ENCODE results near the gene FHL1.
"Not testable (repeated sequence)": the region's sequence is repeated elsewhere in the genome, so short reads cannot be mapped to it uniquely, and the experiment has no call there.

FHL1 gene

GRCh38 chrX:136147315-136147901 is at the start of gene FHL1:
TSS of gene FHL1 (plus strand) at chrX:136147533.
- in situ Hi-C loops (cut with HindIII; ENCODE audit: low pct_unique_long_range_greater_than_20kb, low sequenced_read_pairs): no loop called here
- no peak for TF ChIP-seq JUND (IDR thresholded peaks at IDR 0.05; ENCODE audit: low read depth)
- no peak for DNase-seq (ENCODE audit: low read depth in 1 of 2, low spot score in 1 of 2)

DNA sequence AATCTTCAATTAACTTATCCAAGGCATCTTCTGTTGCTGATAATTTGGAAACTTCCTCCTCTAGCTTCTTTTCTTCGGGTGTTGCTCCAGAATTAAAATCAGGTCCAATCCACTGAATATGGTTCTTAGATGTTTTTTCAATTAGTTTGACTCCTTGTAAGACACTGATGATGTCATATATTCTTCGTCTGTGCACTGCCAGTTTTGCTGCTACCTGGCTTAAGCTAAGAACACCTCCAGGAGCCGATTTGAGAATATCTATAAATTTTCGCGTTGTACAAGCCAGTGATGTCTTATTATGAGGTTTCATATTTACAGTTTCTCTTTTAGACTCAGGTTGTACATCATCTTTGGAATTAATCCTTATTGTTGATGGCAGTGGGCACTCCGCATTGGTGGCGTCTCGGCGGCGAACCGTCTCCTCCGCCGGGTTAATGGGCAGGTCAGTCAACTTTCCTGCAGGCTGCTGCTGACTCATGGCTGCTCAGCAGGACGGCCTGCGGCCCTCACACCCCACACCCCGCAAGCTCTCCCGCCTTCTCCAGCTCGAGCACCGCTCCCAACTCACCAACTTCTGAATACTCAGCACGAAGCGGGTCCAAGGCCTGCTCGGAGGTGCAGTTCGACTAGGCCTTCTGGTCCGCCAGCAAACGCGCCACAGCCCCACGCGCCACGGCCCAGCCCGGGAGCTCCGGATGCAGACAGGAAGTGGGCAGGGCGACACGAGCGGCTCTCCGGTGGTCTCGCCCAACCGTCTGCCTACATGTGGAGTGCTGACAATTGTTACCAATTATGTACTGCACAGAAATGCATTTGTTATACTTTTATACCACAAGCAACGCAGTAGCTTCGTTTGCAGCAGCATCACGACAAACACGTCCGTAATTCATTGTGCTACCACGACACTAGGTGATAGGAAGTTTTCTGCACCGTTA is 49.2 kb upstream of the FHL1 start:
- TF ChIP-seq JUND (IDR thresholded peaks at IDR 0.05; ENCODE audit: low read depth): no peak
- DNase-seq (ENCODE audit: low read depth in 1 of 2, low spot score in 1 of 2): no peak
- in situ Hi-C loops (cut with HindIII; ENCODE audit: low pct_unique_long_range_greater_than_20kb, low sequenced_read_pairs): no loop called here

GRCh38 chrX:136104936-136105335 is 42.4 kb upstream of the FHL1 start:
- no peak for TF ChIP-seq JUND (IDR thresholded peaks at IDR 0.05; ENCODE audit: low read depth)
- in situ Hi-C loops (cut with HindIII; ENCODE audit: low pct_unique_long_range_greater_than_20kb, low sequenced_read_pairs): no loop called here
- DNase-seq (ENCODE audit: low read depth in 1 of 2, low spot score in 1 of 2): no peak

DNA sequence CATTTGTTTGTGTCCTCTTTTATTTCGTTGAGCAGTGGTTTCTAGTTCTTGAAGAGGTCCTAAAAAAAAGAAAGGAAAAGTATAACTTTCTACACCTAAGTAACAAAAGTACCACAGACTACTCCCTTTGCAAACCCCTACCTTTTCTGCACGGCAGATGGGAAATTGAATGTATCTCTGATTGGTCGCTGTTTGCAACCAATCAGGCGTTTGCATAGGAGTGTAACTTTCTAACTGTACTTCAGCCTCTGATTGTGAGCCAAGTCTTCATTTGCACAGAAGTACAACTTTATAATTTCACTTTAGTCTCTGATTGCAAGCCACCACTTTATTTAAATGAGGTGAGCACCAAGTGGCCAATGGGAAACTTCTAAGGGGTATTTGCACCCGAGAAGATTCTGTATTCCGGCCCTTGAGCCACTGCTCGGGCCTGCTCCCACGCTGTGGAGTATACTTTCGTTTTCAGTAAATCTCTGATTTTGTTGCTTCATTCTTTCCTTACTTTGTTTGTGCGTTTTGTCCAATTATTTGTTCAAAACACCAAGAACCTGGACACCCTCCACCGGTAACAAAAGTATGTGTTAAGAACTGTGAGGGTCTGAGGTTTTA is 40.3 kb upstream of the FHL1 start:
- in situ Hi-C loops (cut with HindIII; ENCODE audit: low pct_unique_long_range_greater_than_20kb, low sequenced_read_pairs): no loop called here

DNA sequence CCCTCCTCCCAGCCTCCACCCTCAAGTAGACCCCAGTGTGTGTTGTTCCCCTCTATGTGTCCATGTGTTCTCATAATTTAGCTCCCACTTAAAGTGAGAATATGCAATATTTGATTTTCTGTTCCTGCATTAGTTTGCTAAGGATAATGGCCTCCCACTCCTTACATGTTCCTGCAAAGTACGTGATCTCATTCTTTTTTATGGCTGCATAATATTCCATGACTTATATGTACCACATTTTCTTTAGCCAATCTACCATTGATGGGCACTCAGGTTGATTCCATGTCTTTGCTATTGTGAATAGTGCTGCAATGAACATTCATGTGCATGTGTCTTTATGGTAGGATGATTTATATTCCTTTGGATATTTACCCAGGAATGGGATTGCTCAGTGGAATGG is 38.4 kb upstream of the FHL1 start:
- DNase-seq (ENCODE audit: low read depth in 1 of 2, low spot score in 1 of 2); in situ Hi-C loops (cut with HindIII; ENCODE audit: low pct_unique_long_range_greater_than_20kb, low sequenced_read_pairs): not testable (repeated sequence)

More for the DNA sequence above, 40.3 kb upstream of the FHL1 start:
- DNase-seq (ENCODE audit: low read depth in 1 of 2, low spot score in 1 of 2): peak in 1 of 2 experiments; percentile 1
- no peak for TF ChIP-seq JUND (IDR thresholded peaks at IDR 0.05; ENCODE audit: low read depth)

- no peak for DNase-seq (ENCODE audit: low read depth in 1 of 2, low spot score in 1 of 2)
- in situ Hi-C loops (cut with HindIII; ENCODE audit: low pct_unique_long_range_greater_than_20kb, low sequenced_read_pairs): no loop called here
- no peak for TF ChIP-seq JUND (IDR thresholded peaks at IDR 0.05; ENCODE audit: low read depth)
Observed at GRCh38 chrX:136112286-136112685, 35.0 kb upstream of the FHL1 start.

- in situ Hi-C loops (cut with HindIII; ENCODE audit: low pct_unique_long_range_greater_than_20kb, low sequenced_read_pairs): no loop called here
- no peak for DNase-seq (ENCODE audit: low read depth in 1 of 2, low spot score in 1 of 2)
- TF ChIP-seq JUND (IDR thresholded peaks at IDR 0.05; ENCODE audit: low read depth): no peak
Observed at GRCh38 chrX:136112778-136113177, 34.6 kb upstream of the FHL1 start.

DNA sequence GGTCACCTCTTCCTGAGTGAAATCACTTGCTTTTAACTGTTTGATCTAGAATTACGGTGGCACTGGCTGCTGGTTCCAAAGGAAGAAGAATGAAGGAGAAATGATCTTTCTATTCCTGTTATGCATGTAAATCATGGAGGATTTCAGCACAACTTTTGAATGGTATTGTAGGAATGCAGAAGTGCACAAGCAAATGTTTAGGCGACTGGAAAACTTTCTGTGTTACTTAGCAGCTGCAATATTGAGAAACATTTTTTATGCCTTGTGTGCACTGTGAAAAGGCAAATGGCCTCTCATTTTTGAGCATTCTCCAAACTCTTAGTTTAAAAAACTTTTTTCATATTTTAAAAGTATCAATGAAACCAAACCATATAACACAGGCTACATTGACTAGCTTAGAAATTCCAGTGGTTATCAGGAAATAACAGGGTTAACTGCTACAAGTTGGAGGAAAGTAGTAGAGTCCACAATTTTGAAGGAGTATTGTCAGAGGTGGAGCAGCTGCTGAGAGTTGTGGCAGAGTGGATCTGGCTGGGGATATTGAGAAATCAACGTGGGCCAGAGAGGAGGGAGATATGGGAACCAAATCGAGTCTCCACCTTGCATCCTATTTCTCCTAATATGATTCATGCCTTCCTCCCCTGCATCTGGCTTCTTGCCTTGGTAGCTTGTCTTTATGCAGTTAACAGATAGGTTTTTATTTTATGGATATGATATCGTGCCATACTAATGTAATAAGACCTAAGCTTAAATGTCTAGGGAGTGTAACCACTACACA is 32.0 kb upstream of the FHL1 start:
- in situ Hi-C loops (cut with HindIII; ENCODE audit: low pct_unique_long_range_greater_than_20kb, low sequenced_read_pairs): no loop called here
- DNase-seq (ENCODE audit: low read depth in 1 of 2, low spot score in 1 of 2): no peak
- TF ChIP-seq JUND (IDR thresholded peaks at IDR 0.05; ENCODE audit: low read depth): no peak

DNA sequence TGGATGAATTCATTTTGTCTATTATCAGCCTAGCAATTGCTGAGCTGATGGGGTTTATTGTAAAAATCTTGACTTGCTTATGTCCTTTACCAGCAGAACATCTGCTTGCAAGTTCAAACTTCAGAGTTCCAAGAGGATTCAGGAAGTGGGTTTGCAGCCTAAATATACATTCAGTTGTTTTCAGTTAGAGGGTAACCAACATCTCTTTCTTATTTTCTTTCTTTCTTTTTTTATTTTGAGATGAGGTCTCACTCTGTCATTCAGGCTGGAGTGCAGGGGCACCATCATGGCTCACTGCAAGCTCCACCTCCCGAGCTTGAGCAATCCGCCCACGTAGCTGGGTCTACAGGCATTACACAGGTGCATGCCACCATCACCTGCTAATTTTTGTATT is 31.4 kb upstream of the FHL1 start:
- TF ChIP-seq JUND (IDR thresholded peaks at IDR 0.05; ENCODE audit: low read depth): no peak
- in situ Hi-C loops (cut with HindIII; ENCODE audit: low pct_unique_long_range_greater_than_20kb, low sequenced_read_pairs): no loop called here
- DNase-seq (ENCODE audit: low read depth in 1 of 2, low spot score in 1 of 2): no peak

GRCh38 chrX:136121788-136122187 is 25.5 kb upstream of the FHL1 start:
- in situ Hi-C loops (cut with HindIII; ENCODE audit: low pct_unique_long_range_greater_than_20kb, low sequenced_read_pairs): no loop called here
- no peak for DNase-seq (ENCODE audit: low read depth in 1 of 2, low spot score in 1 of 2)
- no peak for TF ChIP-seq JUND (IDR thresholded peaks at IDR 0.05; ENCODE audit: low read depth)

DNA sequence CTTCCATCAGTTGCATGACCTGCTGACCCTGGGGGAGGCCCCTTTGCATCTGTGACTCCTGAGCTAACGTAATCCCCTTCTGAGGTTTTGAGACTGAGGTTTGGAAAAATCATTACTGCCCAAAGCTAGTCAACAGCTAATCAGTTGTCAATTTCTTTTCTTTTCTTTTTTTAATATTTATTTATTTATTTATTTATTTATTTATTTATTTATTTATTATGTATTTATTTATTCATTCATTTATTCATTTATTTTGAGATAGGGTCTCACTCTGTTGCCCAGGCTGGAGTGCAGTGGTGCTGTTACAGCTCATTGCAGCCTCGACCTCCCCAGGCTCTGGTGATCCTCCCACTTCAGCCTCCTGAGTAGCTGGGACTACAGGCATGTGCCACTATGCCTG is 25.1 kb upstream of the FHL1 start:
- DNase-seq (ENCODE audit: low read depth in 1 of 2, low spot score in 1 of 2): no peak
- TF ChIP-seq JUND (IDR thresholded peaks at IDR 0.05; ENCODE audit: low read depth): no peak
- in situ Hi-C loops (cut with HindIII; ENCODE audit: low pct_unique_long_range_greater_than_20kb, low sequenced_read_pairs): no loop called here

DNA sequence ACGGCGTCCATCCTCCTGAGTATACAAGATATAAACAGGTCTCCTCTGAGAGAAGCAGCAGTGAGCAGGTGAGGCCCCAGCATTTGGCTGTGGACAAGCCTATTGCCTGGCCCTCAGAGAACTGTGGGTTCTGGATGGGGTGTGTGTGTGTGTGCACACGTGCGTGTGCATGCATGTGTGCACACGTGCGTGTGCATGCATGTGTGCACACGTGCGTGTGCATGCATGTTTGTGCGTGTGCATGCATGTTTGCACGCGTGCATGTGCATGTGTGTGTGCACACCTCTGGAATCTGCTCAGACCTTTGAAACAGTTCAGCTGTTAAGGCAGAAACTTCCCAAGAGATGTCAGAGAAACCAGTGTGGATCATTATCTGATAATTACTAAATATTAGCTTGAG is 22.2 kb upstream of the FHL1 start:
- TF ChIP-seq JUND (IDR thresholded peaks at IDR 0.05; ENCODE audit: low read depth): no peak
- no peak for DNase-seq (ENCODE audit: low read depth in 1 of 2, low spot score in 1 of 2)
- in situ Hi-C loops (cut with HindIII; ENCODE audit: low pct_unique_long_range_greater_than_20kb, low sequenced_read_pairs): no loop called here

All from T47D (cell line).